Activated T-helper 1 cell treated with Interleukin-2 at 50 U/mL for 16 hours (primary cell): ENCODE data around the gene MUC7.
"Not testable (repeated sequence)": the region's sequence is repeated elsewhere in the genome, so short reads cannot be mapped to it uniquely, and the experiment has no call there.

ENCODE experiments used
- DNase-seq: peaks from one replicate; pipeline ENCODE4 v3.0.0-alpha.2; 2020; ENCODE audit warnings: low read depth

MUC7 gene

DNA sequence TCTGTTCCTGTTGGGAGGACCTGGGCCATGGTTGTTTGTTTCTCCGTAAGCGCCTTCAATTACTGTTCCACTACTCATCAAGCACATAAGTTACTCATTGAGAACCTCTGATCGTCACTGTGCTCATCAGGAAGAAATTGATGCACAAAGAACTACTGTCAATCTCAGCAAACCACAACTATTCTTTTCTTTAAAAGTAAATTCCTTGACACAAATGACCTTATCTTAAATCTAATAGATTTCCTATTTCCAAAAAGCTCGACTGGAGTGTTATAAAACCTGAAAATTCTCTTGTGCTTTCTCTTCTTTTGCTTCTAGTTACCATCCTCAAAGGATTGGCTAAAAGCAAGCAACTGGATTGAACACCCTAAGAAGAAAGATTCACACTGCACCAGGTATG, at the start of gene MUC7:
Gene MUC7, plus strand, starts transcription at position 301 of the 400 bp plus-strand sequence. CDS start 1,825 bp downstream, outside the sequence.
- no peak for DNase-seq

DNA sequence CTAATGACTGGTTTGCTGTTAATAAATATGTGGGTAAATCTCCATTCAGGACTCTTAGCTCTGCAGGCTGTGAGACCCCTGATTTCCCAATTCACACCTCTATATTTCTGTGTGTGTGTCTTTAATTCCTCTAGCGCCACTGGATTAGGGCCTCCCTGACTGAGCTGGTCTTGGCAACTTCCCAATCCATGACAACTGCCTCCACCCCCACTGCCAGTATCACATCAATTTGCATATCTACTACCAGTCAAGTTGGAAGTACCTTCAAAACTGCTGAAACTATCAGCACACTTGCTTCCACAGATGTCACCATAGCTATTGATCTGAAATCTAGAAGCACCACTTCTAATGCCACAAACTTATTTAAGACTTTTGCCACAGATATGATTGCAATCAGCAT, 46.7 kb upstream of the MUC7 start:
- DNase-seq: no peak

DNA sequence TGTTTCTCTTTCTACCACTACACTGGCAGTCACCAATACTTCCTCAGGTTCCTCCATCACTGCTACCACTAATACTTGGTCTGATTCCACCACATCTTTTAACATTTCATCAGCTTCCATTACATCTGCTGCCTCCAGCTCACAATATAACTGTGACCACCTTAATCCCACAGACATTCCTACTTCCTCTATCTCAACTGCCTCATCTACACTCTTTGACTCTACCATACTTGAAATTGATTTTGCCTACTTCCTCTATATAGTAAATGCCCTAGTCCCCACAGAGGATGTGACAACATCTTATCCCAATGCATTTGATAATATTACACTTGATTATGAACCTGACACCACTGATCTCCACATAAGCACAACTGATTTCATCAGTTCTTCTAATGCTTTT, 45.2 kb upstream of the MUC7 start:
- no peak for DNase-seq

DNA sequence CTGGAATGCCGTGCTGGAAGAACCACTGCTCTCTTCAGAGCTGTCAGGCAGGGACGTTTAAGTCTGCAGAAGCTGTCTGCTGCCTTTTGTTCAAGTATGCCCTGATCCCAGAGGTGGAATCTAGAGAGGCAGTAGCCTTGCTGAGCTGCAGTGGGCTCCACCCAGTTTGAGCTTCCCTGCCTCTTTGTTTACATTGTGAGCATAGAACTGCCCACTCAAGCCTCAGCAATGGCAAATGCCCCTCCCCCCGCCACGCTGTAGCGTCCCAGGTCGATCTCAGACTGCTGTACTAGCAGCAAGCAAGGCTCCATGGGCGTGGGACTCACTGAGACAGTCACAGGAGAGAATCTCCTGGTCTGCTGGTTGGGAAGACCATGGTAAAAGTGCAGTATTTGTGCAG, 34.8 kb upstream of the MUC7 start:
- DNase-seq: no peak

DNA sequence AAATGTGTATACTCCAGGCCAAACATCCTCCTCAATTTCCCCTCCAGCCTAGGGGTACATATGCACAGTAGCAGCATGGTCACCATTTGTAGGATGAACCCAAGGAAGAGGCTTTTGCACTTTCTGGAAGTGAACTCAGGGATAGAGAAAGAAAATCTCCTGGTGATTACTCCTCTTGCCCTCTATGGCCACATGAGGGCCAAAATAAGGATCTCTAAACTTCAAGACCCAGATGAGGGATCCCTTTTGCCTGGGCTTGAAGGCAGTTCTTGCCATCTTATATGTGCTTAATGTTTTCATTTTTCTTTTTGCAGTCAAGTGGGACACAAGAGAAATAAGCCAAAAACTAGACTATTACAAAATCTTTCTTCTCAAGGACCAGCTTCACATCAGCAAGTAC, 29.5 kb upstream of the MUC7 start:
- DNase-seq: no peak

DNA sequence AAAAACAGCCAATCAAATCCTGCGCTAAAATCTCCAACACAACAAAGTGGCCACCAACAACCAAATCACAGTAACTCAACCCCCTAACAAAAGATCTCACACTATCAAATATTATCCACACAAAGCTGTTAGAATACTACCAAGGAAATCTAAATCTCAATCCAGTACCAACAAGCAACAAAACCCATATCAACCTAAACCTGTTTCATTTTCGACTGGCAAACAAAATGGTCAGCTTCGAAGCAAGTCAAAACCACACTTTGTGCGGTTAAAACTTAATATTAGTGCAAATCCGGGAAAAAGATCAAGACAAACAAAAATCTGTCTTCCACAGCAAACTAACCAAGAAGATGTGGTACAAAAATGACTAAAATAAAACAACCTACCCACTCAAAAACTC, 28.7 kb upstream of the MUC7 start:
- DNase-seq: no peak

DNA sequence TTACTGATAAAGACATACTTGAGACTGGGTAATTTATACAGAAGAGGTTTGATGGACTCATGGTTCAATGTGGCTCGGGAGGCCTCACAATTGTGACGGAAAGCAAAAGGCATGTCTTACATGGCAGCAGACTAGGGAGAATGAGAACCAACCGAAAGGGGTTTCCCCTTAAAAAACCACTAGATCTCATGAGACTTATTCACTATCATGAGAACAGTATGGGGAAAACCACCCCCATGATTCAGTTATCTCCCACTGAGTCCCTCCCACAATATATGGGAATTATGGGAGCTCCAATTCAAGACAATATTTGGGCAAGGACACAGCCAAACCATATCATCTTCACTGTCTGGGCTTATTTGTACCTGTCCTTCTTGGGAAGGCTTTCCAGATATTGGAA, 22.8 kb upstream of the MUC7 start:
- DNase-seq: no peak

DNA sequence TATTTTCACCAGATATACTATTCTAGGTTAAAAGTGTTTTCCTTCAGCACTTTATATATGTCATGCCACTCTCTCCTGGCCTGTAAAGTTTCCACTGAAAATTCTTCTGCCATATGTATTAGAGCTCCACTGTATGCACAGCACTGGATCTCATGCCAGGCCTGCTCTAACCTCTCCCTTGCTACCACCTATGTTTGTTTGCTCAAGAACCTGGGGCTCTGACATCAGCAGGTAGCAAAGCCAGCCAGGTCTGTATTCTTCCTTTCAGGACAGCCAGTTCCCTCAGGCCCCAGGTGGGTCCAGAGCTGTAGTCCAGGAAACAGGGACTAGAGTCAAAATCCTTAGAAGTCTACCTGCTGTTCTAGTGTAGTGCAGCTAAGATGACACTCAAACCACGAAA, 19.1 kb upstream of the MUC7 start:
- no peak for DNase-seq

DNA sequence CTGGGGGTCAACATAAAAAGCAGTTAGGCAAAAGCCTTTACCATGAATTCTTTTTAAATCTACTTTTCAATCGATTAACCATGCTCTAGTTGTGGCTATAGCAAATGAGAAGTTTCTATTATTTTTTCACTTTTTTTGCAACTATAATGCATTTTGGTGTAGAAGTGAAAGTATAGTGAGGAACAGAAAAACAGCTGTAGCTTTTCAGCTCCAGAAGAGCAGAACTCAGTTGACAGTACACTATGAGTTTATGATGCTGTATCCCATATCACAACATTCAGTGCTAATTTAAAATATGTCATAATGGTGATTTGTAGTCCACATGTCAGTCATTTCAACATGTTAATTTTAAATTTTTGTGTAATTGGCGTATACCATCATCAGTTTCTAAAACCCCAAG, 8.7 kb upstream of the MUC7 start:
- DNase-seq: no peak

DNA sequence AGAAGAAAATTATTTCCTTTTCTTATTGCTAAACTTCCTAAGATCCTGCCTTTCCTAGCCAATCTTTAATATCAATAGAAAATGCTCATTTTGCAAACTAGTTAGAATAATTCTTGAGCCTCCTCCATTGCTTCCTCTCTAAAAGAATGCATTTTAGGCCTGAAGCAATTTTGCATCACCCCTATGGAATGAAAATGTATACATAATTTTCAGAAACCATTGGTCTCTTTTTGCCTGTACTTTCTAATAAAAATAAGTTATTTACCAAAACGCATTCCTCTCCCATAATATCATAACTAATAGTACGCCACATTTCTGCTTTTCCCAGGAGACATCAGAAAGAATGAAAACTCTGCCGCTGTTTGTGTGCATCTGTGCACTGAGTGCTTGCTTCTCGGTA, 1.7 kb downstream of the MUC7 start:
- DNase-seq: no peak

DNA sequence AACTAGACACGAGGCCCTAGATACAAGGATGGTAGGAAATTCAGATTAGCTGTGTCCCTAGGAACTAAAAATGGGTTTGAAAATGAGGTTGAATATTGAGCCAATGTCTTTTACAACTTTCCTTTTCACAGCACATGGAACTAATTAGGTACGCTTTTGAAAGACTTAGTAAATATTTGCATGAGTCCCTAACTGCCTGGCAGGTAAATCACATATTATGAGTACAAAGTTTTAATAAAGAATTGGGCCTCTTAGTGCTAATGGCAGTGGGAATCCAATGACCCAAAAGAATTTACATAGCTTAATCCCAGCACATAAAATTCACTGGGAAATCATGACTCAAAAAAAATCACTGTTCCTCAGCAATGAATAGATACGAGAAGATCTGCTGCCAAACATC, 16.8 kb downstream of the MUC7 start:
- DNase-seq: no peak

DNA sequence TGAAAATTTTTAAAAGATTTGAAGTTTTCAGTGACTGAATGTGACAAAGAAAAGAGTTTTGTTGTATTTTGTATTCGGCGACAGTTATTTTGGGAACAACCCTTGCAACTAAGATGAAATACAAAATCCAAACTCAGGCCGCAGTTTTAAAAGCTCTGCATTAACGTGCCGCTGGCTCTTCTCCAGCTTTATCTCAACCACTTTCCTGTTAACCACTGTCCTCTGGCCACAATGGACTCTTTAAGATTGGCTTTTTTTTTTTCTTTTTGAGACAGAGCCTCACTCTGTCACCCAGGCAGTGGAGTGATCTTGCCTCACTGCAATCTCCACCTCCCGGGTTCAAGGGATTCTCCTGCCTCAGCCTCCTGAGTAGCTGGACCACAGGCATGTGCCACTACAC, 24.2 kb downstream of the MUC7 start:
- no peak for DNase-seq

DNA sequence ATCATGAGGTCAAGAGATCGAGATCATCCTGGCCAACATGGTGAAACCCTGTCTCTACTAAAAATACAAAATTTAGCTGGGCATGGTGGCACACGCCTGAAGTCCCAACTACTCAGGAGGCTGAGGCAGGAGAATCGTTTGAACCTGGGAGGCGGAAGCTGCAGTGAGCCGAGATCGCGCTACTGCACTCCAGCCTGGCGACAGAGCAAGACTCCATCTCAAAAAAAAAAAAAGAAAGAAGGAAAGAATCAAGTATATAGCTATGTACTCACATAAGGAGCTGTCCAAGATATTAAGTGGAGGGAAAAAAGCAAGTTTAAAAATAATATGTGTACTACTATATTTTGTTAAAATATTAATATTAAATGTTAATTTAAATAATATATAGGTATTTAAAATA, 29.8 kb downstream of the MUC7 start:
- DNase-seq: not testable (repeated sequence)

DNA sequence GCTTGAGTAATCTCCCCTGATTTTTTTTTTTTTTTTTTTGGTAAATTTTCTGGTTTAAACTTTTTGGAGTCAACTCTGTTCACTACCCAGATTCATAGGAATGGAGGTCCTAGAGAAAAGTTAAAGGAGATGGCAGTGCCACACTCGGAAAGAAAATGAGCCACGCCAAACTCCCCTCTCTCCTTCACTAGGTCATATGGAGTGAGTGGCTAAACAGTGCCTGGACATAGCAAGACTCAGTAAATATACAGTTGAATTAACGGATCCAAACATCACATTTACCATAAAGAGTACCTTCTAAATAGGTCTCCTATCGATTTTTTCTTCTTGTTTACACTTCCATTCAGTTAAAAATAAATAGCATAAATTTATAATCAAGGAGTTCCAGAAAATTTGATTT, 32.7 kb downstream of the MUC7 start:
- no peak for DNase-seq

DNA sequence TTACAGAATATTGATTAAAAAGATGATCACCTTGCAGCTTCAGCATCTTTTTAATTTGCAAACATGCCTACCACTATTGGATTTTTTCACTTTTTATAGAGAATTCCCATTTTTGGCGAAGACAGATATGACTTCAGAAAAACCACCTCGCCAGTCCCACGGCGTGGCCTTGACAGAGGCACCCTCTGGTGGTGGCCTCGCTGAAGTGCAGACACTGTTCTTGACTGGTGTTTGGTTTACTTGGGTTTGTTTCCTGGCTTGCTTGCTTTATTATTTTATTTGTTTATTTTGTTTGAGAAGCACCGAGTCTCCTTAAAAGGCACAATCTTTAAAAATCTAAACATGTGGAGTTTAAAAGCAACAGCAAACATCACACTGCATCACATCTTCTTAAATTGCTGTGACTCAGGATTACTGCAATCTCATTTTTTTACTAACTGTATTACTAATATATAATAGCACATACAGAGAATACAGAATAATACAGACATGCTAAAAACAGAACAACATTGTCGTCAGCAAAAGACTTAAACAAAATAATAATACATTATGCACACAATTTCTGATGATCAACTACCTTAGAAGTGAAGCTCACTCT, 33.3 kb downstream of the MUC7 start:
- DNase-seq: peak; percentile 23

DNA sequence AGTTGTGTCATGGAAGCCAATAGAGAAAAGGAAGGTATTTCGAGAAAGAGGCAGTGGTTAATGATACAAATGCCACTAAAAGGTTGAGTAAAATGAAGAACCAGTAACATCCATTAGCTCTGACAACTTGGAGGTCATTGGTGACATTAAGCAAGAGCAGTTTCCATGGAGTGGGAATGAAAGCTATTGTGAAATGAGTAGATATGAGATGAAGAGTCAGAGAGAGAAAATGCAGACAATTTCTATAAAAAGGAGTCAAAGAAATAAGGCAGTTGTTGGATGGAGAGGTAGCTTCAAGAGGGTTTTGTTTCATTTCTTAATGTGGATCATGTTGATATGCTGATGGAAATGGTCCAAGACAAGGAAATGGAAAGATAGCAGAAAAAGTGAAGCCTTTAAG, 36.8 kb downstream of the MUC7 start:
- DNase-seq: no peak

DNA sequence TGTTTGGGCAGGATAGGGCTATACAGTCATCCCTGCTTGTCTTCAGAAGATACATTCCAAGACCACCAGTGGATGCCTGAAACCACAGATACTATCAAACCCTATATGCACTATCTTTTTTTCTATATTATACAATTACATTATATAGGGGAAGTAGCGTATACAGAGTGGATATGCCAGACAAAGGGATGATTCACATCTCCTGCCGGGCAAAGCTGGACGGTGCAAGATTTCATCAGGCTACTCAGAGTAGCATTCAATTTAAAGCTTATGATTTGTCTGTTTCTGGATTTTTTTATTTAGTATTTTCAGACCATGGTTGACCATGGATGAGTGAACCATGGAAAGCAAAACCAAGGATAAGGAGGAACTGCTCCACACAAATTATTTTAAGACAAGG, 39.4 kb downstream of the MUC7 start:
- no peak for DNase-seq

DNA sequence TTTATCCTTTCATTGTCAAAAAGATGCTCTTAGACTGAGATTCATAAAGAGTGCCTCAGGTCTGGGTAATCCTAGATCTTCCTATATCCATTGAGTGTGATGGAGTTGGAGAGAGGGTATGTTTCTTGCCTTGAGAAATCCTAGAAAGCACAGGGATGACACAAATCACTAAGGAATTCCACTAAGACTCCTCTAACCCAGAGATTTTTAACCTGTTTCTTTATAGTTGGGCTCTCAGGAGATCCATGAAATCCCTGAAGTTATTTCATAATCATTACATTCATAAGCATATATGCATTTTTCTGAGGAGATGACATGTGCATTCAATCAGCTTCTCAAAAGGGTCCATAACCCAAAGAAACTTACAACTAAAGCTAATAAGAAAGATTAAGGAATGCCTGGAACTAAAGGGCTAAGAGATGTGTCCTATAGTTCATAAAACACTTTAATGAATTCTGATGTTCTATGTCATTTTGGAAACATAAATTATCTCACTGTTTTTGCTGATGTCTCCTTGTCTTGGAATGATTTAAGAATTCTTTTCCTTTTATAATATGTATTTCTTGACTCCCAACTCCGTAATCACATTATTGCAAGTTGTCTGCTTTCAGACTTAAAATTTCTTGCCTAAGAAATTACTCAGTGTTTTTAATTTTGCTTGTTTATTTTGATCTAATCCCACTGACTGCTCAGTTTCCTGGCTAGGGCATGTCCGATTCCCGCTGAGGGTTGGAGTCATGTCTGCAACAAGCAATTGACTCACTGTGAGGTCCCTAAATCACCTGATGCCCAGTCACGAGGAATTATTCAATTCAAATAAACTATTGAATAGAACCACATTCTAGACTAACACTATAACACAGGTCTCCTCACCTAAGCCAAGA, 43.6 kb downstream of the MUC7 start:
- DNase-seq: no peak

DNA sequence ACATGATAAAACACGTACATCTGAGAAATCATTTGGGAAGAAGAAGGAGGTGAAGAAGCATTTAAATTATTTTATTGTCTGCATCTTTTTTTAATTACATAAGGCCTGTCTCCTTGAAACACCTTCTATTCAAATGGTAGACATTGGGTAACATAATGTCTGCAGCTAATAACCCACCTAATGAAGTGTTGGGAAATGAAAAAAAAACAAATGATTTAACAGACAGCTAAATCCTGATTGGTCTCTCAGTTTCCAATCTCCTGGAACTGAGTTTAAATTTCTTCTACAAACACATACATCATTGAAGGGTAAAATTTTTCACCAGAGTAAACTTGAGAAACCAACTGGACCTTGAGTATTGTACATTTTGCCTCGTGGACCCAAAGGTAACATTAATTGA, 46.3 kb downstream of the MUC7 start, which contains the start of gene AMTN:
Gene AMTN, plus strand, starts transcription at position 301 of the 400 bp plus-strand sequence. CDS start 209 bp downstream, outside the sequence.
- no peak for DNase-seq

DNA sequence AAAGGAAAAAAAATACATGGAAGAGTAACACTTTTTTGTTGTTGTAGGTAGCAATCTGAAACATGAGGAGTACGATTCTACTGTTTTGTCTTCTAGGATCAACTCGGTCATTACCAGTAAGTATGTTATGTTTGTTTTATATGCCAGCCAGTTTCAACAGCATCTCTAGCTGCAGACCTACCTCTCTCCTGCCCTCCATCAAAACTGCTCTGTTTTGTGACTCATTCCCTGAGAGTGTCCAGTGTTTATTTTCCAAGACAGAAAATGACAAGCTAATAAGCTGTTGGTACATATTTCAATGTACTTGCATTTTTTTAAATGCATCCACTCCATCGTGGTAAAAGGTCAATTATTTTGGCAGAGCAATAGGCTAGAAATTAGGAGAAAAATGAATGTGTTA, 46.7 kb downstream of the MUC7 start:
- DNase-seq: no peak

DNA sequence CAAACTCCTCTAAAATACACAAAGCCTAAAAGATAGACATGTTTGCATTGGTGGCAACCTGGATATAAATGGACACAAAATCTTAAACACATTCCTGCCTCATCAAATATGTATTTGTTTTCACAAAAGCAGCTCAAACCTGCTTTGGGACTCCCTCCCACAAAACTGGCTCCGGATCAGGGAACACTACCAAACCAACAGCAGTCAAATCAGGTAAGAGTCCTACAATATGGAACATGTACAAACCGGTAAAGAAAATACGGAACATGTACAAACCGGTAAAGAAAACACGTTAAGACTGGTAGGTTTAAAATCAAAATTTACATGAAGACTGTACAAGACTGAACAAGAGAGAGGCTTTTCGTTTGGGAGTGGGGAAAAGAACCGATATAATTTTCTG, 50.6 kb downstream of the MUC7 start:
- DNase-seq: no peak

DNA sequence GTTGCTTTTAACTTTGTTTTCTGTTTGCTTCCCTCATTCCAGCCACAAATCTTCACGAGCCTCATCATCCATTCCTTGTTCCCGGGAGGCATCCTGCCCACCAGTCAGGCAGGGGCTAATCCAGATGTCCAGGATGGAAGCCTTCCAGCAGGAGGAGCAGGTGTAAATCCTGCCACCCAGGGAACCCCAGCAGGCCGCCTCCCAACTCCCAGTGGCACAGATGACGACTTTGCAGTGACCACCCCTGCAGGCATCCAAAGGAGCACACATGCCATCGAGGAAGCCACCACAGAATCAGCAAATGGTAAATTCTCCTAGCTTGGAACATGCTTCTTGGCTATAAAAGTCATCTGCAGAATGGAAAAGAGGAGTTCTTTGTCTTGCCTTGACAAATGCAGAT, 59.0 kb downstream of the MUC7 start:
- no peak for DNase-seq

DNA sequence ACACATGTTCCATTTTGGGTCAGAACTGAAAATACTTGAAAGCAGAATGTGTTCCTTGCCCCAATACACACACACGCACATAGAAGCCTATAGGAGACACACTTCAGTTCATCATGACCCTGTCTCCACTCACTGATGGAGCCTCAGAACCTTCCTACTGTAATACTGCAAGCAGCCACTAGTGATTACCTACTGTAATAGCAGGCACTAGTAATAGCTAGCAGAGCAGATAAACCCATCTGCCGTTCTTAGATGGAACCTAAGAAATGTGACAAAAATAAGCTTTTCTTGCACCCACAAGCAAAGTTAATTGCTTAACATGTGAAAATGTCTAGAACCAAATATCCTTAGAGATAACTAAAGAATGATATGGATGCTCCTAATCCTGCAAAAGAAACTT, 60.0 kb downstream of the MUC7 start:
- no peak for DNase-seq
